GM21528 (cell line): ENCODE measurements around the gene NSUN2.
"Not testable (repeated sequence)": the region's sequence is repeated elsewhere in the genome, so short reads cannot be mapped to it uniquely, and the experiment has no call there.

ENCODE experiments used
- ATAC-seq: cut with Tn5 transposase; IDR thresholded peaks from one replicate; pipeline ENCODE4 v1.9.1; 2021; ENCODE audit warnings: mild to moderate bottlenecking, moderate library complexity; ENCODE audit not compliant: unreplicated experiment, low FRiP score

Gene NSUN2

GRCh38 chr5:6585168-6585567, 47.7 kb downstream of the NSUN2 start:
- ATAC-seq: no peak

GRCh38 chr5:6584727-6585126, 48.1 kb downstream of the NSUN2 start:
- ATAC-seq: no peak

- no peak for ATAC-seq
Observed at GRCh38 chr5:6584101-6584645, 48.7 kb downstream of the NSUN2 start.

- no peak for ATAC-seq
Observed at GRCh38 chr5:6583049-6583880, 49.6 kb downstream of the NSUN2 start.

- no peak for ATAC-seq
Observed at GRCh38 chr5:6582507-6583048, 50.3 kb downstream of the NSUN2 start.

GRCh38 chr5:6581559-6582426, 51.1 kb downstream of the NSUN2 start:
- ATAC-seq: no peak

GRCh38 chr5:6581090-6581489, 51.8 kb downstream of the NSUN2 start:
- no peak for ATAC-seq

- no peak for ATAC-seq
Observed at GRCh38 chr5:6579535-6579934, 53.3 kb downstream of the NSUN2 start.

- no peak for ATAC-seq
Observed at GRCh38 chr5:6578676-6579343, 54.0 kb downstream of the NSUN2 start.

GRCh38 chr5:6576861-6577501, 55.9 kb downstream of the NSUN2 start:
- no peak for ATAC-seq

- ATAC-seq: no peak
Observed at GRCh38 chr5:6574537-6575245, 58.2 kb downstream of the NSUN2 start.

GRCh38 chr5:6574111-6574510, 58.7 kb downstream of the NSUN2 start:
- no peak for ATAC-seq

GRCh38 chr5:6573651-6574101, 59.2 kb downstream of the NSUN2 start:
- ATAC-seq: no peak

GRCh38 chr5:6572825-6573380, 59.9 kb downstream of the NSUN2 start:
- no peak for ATAC-seq

- no peak for ATAC-seq
Observed at GRCh38 chr5:6572086-6572824, 60.6 kb downstream of the NSUN2 start.

GRCh38 chr5:6571607-6572006, 61.2 kb downstream of the NSUN2 start:
- not testable (repeated sequence) for ATAC-seq

- ATAC-seq: no peak
Observed at GRCh38 chr5:6570530-6570929, 62.3 kb downstream of the NSUN2 start.

GRCh38 chr5:6568889-6569288, 64.0 kb downstream of the NSUN2 start:
- ATAC-seq: no peak
